Breast epithelium (tissue), 3 donors: ENCODE results near the gene BOLA1.

Experiments used
- CTCF ChIP-seq, 3 donors: fragments of 450-650 bp; IDR thresholded peaks; one replicate each; pipeline ENCODE4 v1.5.1; 2016 to 2017; ENCODE audit warnings: antibody characterized with exemption in 3 of 3, mild to moderate bottlenecking in 3 of 3, moderate library complexity in 3 of 3
- POLR2A ChIP-seq: fragments of 450-650 bp; IDR thresholded peaks from one replicate; pipeline ENCODE4 v1.6.1; 2016; ENCODE audit warnings: antibody characterized with exemption, mild to moderate bottlenecking, moderate library complexity

GRCh38 chr1:149887456-149888246 lies 11.7 kb upstream of the BOLA1 start:
- TF ChIP-seq CTCF (IDR thresholded peaks at IDR 0.05), result peak; percentile 41 to 54 (median 50)
- TF ChIP-seq POLR2A, result peak; percentile 86
